Karpas-422 (cell line): ENCODE results near the gene NAXD. TPM values are rescaled to one million over a fixed set of nuclear protein-coding genes. Genes with fewer than 3 reads are reported as not detected.
"Not testable (repeated sequence)": the region's sequence is repeated elsewhere in the genome, so short reads cannot be mapped to it uniquely, and the experiment has no call there.

ENCODE experiments used
- DNase-seq: peaks from one replicate; pipeline ENCODE4 v3.0.0-alpha.2; 2015
- H2AFZ ChIP-seq: fragments of 200-600 bp; sonication (generic); 2 replicates; pipeline ENCODE4 v1.6.1; 2014; ENCODE audit warnings: antibody characterized with exemption, low read length, mixed read lengths
- H3K27ac ChIP-seq: fragments of 200-600 bp; sonication (generic); 2 replicates; pipeline ENCODE4 v1.5.1; 2014; ENCODE audit warnings: mild to moderate bottlenecking, low read length, moderate library complexity
- H3K27me3 ChIP-seq: fragments of 200-600 bp; sonication (generic); 2 replicates; pipeline ENCODE4 v1.6.1; 2014; ENCODE audit warnings: low read length, mixed read lengths
- H3K36me3 ChIP-seq: fragments of 200-600 bp; sonication (generic); 2 replicates; pipeline ENCODE4 v1.6.1; 2014; ENCODE audit warnings: low read length, mixed read lengths; ENCODE audit not compliant: insufficient read depth
- H3K4me1 ChIP-seq: fragments of 200-600 bp; sonication (generic); 2 replicates; pipeline ENCODE4 v1.6.1; 2014; ENCODE audit warnings: mild to moderate bottlenecking, low read length, mixed read lengths
- H3K4me2 ChIP-seq: fragments of 200-600 bp; sonication (generic); 2 replicates; pipeline ENCODE4 v1.6.1; 2014; ENCODE audit warnings: low read length, low read depth, mild to moderate bottlenecking; ENCODE audit not compliant: poor library complexity, severe bottlenecking
- H3K4me3 ChIP-seq: fragments of 200-600 bp; sonication (generic); 2 replicates; pipeline ENCODE4 v1.5.1; 2014; ENCODE audit warnings: mild to moderate bottlenecking, antibody characterized with exemption, low read length, mixed read lengths
- H3K79me2 ChIP-seq: fragments of 200-600 bp; sonication (generic); 2 replicates; pipeline ENCODE4 v1.6.1; 2014; ENCODE audit warnings: mild to moderate bottlenecking, low read length, mixed read lengths
- H3K9ac ChIP-seq: fragments of 200-600 bp; sonication (generic); 2 replicates; pipeline ENCODE4 v1.6.0; 2014; ENCODE audit warnings: low read length
- H3K9me2 ChIP-seq: fragments of 200-600 bp; sonication (generic), shearing (Covaris generic); replicated peaks from 2 replicates; pipeline ENCODE4 v1.6.0; 2014; ENCODE audit warnings: mild to moderate bottlenecking, low read length, moderate library complexity; ENCODE audit not compliant: insufficient read depth
- H3K9me3 ChIP-seq: fragments of 300-700, 200-600 bp; sonication (generic); 2 replicates; pipeline ENCODE4 v1.6.1; 2014; ENCODE audit warnings: low read length, mixed read lengths
- H4K20me1 ChIP-seq: fragments of 200-600 bp; sonication (generic); 2 replicates; pipeline ENCODE4 v1.6.1; 2014; ENCODE audit warnings: mild to moderate bottlenecking, antibody characterized with exemption, low read length, low read depth; ENCODE audit not compliant: insufficient read depth
- total RNA-seq: library from RNA; depleted of rRNA; stranded (reverse); fragments of >200 nt; shearing (Covaris generic); gene quantifications from 2 replicates; pipeline ENCODE4 v1.2.3, GENCODE V29; 2014; ENCODE audit warnings: low replicate concordance

NAXD gene
- total RNA-seq, 1 experiment from 2014 or later, result 16.5 TPM

- not testable (repeated sequence) for H3K27ac ChIP-seq, H3K27me3 ChIP-seq, H3K4me3 ChIP-seq, H2AFZ ChIP-seq, H3K9ac ChIP-seq, H3K79me2 ChIP-seq, H4K20me1 ChIP-seq, H3K4me1 ChIP-seq, H3K4me2 ChIP-seq, H3K9me3 ChIP-seq, DNase-seq, H3K9me2 ChIP-seq
- H3K36me3 ChIP-seq, result peaks cover 28% of the 10 kb centered on the region
These were observed 54.5 kb downstream of the NAXD start for GRCh38 chr13:110669814-110670213.

DNA sequence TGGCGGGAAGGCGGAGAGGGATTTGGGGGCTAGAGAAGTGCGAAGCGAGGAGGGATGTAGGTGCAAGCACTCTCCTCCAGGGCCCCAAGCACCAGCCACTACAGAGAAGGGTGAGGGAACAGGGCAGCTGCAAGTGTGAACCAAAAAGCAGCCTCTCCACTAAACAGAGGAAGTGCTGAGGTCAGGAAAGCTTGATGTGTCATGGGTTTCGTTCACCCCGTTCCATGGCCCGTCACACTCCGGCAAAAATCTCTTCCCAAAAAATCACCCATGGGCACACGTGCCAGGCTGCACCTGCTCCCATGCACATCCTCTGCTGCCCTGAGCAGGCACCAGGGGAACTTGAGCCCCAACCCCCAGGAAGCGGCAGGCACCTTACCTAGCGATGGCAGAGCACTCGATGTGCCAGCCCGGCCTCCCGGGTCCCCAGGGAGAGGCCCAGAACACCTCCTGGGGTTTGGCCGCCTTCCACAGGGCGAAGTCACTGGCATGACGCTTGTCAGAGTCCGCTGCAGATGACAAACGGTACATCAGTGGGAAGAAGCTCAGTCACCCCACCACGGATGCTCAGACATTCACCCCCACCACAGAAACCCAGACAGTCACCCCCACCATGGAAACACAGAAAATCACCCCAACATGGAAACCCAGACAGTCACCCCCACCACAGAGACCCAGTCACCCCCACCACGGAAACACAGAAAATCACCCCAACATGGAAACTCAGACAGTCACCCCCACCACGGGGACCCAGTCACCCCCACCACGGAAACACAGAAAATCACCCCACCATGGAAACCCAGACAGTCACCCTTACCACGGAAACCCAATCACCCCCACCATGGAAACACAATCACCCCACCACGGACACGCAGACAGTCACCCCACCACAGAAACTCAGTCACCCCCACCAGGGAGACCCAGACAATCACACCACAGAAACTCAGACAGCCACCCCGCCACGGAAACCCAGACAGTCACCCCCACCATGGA, 61.5 kb downstream of the NAXD start:
- H3K27ac ChIP-seq, result peak overlapping the region; percentile 98
- no peaks in the 10 kb centered on the region for H3K9me2 ChIP-seq
- no peaks in the 10 kb centered on the region for H4K20me1 ChIP-seq
- H3K79me2 ChIP-seq, result peaks cover 4% of the 10 kb centered on the region; the same call in 1 of the 2 replicates
- no peaks in the 10 kb centered on the region for H3K9me3 ChIP-seq
- H3K27me3 ChIP-seq, result no peaks in the 10 kb centered on the region
- no peaks in the 10 kb centered on the region; the same call in 1 of the 2 replicates for H3K36me3 ChIP-seq
- peak overlapping the region; percentile 71 for H3K9ac ChIP-seq
- H3K4me3 ChIP-seq, result peak overlapping the region; percentile 57
- H3K4me1 ChIP-seq, result peaks cover 28% of the 10 kb centered on the region
- no peak overlapping the region for H2AFZ ChIP-seq
- DNase-seq, result peak; percentile 76
- peak overlapping the region; percentile 82 for H3K4me2 ChIP-seq

DNA sequence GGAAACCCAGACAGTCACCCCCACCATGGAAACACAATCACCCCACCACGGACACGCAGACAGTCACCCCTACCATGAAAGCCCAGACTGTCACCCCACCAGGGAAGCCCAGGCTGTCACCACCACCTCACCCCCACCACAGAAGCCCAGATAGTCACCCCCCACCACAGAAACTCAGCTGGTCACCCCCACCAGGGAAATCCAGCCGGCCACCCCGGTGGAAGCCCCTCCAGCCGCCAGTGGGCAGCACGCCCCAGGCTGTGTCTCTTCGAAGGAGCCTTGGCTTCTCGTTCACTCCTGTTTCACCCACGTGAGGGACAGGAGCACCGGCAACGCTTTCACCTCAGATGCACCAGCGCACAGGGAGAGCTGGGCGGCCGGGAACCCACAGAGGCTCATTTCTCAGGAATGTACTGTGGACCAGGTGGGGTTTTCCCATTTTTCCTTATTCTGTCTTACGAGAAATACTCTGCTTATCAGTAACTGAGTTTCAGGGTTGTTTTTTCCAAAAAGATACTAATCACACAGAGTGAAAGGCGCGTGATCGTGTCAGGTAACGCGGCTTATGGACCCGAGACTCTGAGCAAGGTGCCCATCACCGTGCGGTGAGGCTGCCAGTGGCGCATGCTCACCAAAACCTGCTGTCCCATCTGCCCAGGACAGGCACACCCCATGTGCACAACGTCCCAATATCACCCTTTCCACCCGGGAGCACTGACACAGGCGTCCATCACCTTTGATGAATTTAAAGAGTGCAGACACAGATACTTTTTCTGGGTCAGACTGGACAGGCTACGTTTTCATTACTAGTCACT, 62.6 kb downstream of the NAXD start:
- H2AFZ ChIP-seq, result no peak overlapping the region
- no peak overlapping the region for H3K4me3 ChIP-seq
- no peak overlapping the region for H3K9ac ChIP-seq
- peaks cover 28% of the 10 kb centered on the region for H3K4me1 ChIP-seq
- no peaks in the 10 kb centered on the region for H4K20me1 ChIP-seq
- peak overlapping the region; percentile 98; the same call in 1 of the 2 replicates for H3K27ac ChIP-seq
- peaks cover 8% of the 10 kb centered on the region; the same call in 1 of the 2 replicates for H3K36me3 ChIP-seq
- no peak overlapping the region for H3K4me2 ChIP-seq
- no peaks in the 10 kb centered on the region for H3K27me3 ChIP-seq
- H3K9me3 ChIP-seq, result no peaks in the 10 kb centered on the region
- H3K79me2 ChIP-seq, result peaks cover 4% of the 10 kb centered on the region; the same call in 1 of the 2 replicates
- DNase-seq, result no peak
- H3K9me2 ChIP-seq, result no peaks in the 10 kb centered on the region

GRCh38 chr13:110680852-110681251, 65.5 kb downstream of the NAXD start:
- Histone ChIP-seq H3K36me3 (peaks cover 10% of the 10 kb centered on the region; the same call in 1 of the 2 replicates), H3K9ac (no peak overlapping the region), H3K79me2 (no peaks in the 10 kb centered on the region), H3K9me2 (no peaks in the 10 kb centered on the region), H3K27ac (no peak overlapping the region), H2AFZ (no peak overlapping the region), H3K4me1 (peaks cover 23% of the 10 kb centered on the region), H3K9me3 (no peaks in the 10 kb centered on the region), H3K4me3 (no peak overlapping the region), H3K27me3 (no peaks in the 10 kb centered on the region), H4K20me1 (no peaks in the 10 kb centered on the region), H3K4me2 (no peak overlapping the region)
- peak; percentile 79 for DNase-seq

- no peaks in the 10 kb centered on the region for H4K20me1 ChIP-seq
- H3K27ac ChIP-seq, result no peak overlapping the region
- no peaks in the 10 kb centered on the region for H3K9me2 ChIP-seq
- no peaks in the 10 kb centered on the region for H3K79me2 ChIP-seq
- H3K9ac ChIP-seq, result no peak overlapping the region
- DNase-seq, result no peak
- H2AFZ ChIP-seq, result no peak overlapping the region
- peaks cover 11% of the 10 kb centered on the region for H3K4me1 ChIP-seq
- no peak overlapping the region for H3K4me3 ChIP-seq
- H3K27me3 ChIP-seq, result no peaks in the 10 kb centered on the region
- H3K36me3 ChIP-seq, result peaks cover 10% of the 10 kb centered on the region; the same call in 1 of the 2 replicates
- no peaks in the 10 kb centered on the region for H3K9me3 ChIP-seq
- no peak overlapping the region for H3K4me2 ChIP-seq
These were observed 66.7 kb downstream of the NAXD start for GRCh38 chr13:110681868-110682550.

GRCh38 chr13:110682746-110683145, 67.4 kb downstream of the NAXD start:
- Histone ChIP-seq H3K9me3 (no peaks in the 10 kb centered on the region), H3K27ac (no peak overlapping the region), H3K36me3 (peaks cover 10% of the 10 kb centered on the region; the same call in 1 of the 2 replicates), H3K4me1 (peaks cover 5% of the 10 kb centered on the region), H3K9ac (no peak overlapping the region), H3K27me3 (no peaks in the 10 kb centered on the region), H3K79me2 (no peaks in the 10 kb centered on the region), H3K4me2 (no peak overlapping the region), H2AFZ (no peak overlapping the region), H4K20me1 (no peaks in the 10 kb centered on the region), H3K9me2 (no peaks in the 10 kb centered on the region), H3K4me3 (no peak overlapping the region)
- no peak for DNase-seq

DNA sequence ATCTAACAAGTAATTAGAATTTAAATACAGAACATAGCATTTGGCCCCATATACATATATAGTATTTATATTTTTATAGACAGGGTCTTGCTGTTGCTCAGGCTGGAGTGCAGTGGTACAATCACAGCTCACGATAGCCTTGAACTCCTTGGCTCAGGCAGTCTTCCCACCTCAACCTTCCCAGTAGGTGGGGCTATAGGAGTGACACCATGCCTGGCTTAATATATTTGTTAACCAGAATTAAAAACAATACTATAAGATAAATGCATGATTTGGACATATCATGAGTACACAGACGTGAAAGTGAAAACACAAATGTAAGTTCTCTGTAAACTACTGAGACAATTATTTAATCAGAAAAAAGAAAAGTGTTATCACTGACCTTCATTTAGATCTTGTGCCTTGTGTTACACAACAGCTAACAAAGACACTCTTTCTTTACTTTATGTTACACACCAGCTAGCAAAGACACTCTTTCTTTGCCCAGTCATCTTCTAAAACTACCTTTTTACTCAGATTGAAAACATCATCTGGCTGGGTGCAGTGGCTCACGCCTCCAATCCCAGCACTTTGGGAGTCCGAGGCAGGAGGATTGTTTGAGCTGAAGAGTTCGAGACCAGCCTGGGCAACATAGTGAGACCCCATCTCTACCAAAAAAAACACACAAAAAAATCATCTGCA, 68.0 kb downstream of the NAXD start:
- H3K27me3 ChIP-seq, result no peaks in the 10 kb centered on the region
- peaks cover 10% of the 10 kb centered on the region; the same call in 1 of the 2 replicates for H3K36me3 ChIP-seq
- H4K20me1 ChIP-seq, result no peaks in the 10 kb centered on the region
- H3K9me3 ChIP-seq, result no peaks in the 10 kb centered on the region
- H3K79me2 ChIP-seq, result no peaks in the 10 kb centered on the region
- no peaks in the 10 kb centered on the region for H3K9me2 ChIP-seq
- no peak overlapping the region for H3K4me2 ChIP-seq
- no peak overlapping the region for H3K4me3 ChIP-seq
- no peak overlapping the region for H3K27ac ChIP-seq
- no peak overlapping the region for H3K9ac ChIP-seq
- H3K4me1 ChIP-seq, result no peaks in the 10 kb centered on the region
- H2AFZ ChIP-seq, result no peak overlapping the region
- DNase-seq, result peak; percentile 72
